Activated CD4-positive, alpha-beta T cell treated with anti-CD3 and anti-CD28 coated beads, Interleukin-2, amount 10 ng/mL, durations not matched to agents 7 days and 5 days (primary cell): ENCODE measurements around the gene RNFT1. TPM values are rescaled to one million over a fixed set of nuclear protein-coding genes. Genes with fewer than 3 reads are reported as not detected.
"Not testable (repeated sequence)": the region's sequence is repeated elsewhere in the genome, so short reads cannot be mapped to it uniquely, and the experiment has no call there.

Source experiments
- CTCF ChIA-PET: fragments of 350-600 bp; sonication (Branson Sonifier 250); formaldehyde crosslinking; loops from one replicate; lab custom pipeline; 2021; ENCODE audit warnings: antibody characterized with exemption; lab: Charles Lee
- POLR2A ChIA-PET: fragments of 350-600 bp; sonication (Branson Sonifier 250); formaldehyde crosslinking; loops from one replicate; lab custom pipeline; 2021; ENCODE audit warnings: antibody characterized with exemption; lab: Charles Lee
- DNase-seq: peaks from one replicate; pipeline ENCODE4 v3.0.0-alpha.2; 2020
- H3K27ac Mint-ChIP-seq: one replicate; pipeline ENCODE4 v1.8.0; 2021; ENCODE audit warnings: mild to moderate bottlenecking, moderate library complexity, mixed read lengths
- H3K27me3 Mint-ChIP-seq: one replicate; pipeline ENCODE4 v1.8.0; 2021; ENCODE audit warnings: mixed read lengths
- H3K36me3 Mint-ChIP-seq: one replicate; pipeline ENCODE4 v1.8.0; 2021; ENCODE audit warnings: low read depth, mixed read lengths
- H3K4me1 Mint-ChIP-seq: one replicate; pipeline ENCODE4 v1.8.0; 2021; ENCODE audit warnings: mixed read lengths
- H3K4me3 Mint-ChIP-seq: one replicate; pipeline ENCODE4 v1.8.0; 2021; ENCODE audit warnings: mild to moderate bottlenecking, moderate library complexity, mixed read lengths
- H3K9me3 Mint-ChIP-seq: one replicate; pipeline ENCODE4 v1.8.0; 2021; ENCODE audit warnings: mixed read lengths
- total RNA-seq, 2 experiments: library from RNA; stranded (reverse); gene quantifications; one replicate each; pipeline ENCODE4 v1.2.3, GENCODE V29; 2021

The RNFT1 gene
- total RNA-seq, 2 experiments from 2014 or later: 16.6 to 18.2 TPM

GRCh38 chr17:59962739-59963318, 1.7 kb downstream of the RNFT1 start:
- no peak for DNase-seq
- Mint-ChIP-seq H3K27ac (no peak overlapping the region), H3K4me1 (peaks cover 26% of the 10 kb centered on the region), H3K36me3 (peaks cover 12% of the 10 kb centered on the region), H3K4me3 (peak overlapping the region; percentile 81), H3K9me3 (no peaks in the 10 kb centered on the region), H3K27me3 (no peaks in the 10 kb centered on the region)
- ChIA-PET CTCF (no interaction called here), POLR2A (no interaction called here)

DNA sequence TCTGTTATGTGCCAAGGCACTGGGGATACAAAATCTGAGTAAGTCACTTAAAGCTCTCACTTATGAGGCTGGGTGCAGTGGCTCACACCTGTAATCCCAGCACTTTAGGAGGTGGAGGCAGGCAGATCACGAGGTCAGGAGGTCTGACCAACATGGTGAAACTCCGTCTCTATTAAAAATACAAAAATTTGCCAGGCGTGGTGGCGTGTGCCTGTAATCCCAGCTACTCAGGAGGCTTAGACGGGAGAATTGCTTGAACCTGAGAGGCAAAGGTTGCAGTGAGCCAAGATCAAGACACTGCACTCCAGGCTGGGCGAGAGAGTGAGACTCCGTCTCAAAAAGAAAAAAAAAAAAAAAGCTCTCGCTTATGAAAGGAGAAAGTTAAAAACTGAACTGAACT, 5.0 kb downstream of the RNFT1 start:
- H3K9me3 Mint-ChIP-seq, H3K27ac Mint-ChIP-seq, H3K27me3 Mint-ChIP-seq, POLR2A ChIA-PET, CTCF ChIA-PET, H3K4me3 Mint-ChIP-seq, DNase-seq: not testable (repeated sequence)
- peaks cover 18% of the 10 kb centered on the region for H3K36me3 Mint-ChIP-seq
- peaks cover 22% of the 10 kb centered on the region for H3K4me1 Mint-ChIP-seq

- peaks cover 29% of the 10 kb centered on the region for H3K36me3 Mint-ChIP-seq
- H3K4me1 Mint-ChIP-seq: peaks cover 5% of the 10 kb centered on the region
- H3K27me3 Mint-ChIP-seq: no peaks in the 10 kb centered on the region
- ChIA-PET POLR2A (no interaction called here), CTCF (interaction anchor here (0.6 to 1.5 kb wide), 2 partner anchors 10 to 11 kb away, joined by 3 to 4 read pairs; partner anchors contain the start of gene RNFT1)
- no peak overlapping the region for H3K4me3 Mint-ChIP-seq
- no peak overlapping the region for H3K27ac Mint-ChIP-seq
- DNase-seq: no peak
- no peaks in the 10 kb centered on the region for H3K9me3 Mint-ChIP-seq
These were observed 9.7 kb downstream of the RNFT1 start for GRCh38 chr17:59954856-59955255.

GRCh38 chr17:59950049-59950448, 14.5 kb downstream of the RNFT1 start:
- H3K27ac Mint-ChIP-seq: no peak overlapping the region
- ChIA-PET CTCF (interaction anchor here (1.0 kb wide), 1 partner anchor 9 kb away, joined by 5 read pairs; no protein-coding TSS in a partner anchor), POLR2A (no interaction called here)
- no peak overlapping the region for H3K4me3 Mint-ChIP-seq
- H3K27me3 Mint-ChIP-seq: no peaks in the 10 kb centered on the region
- no peak for DNase-seq
- H3K4me1 Mint-ChIP-seq: peaks cover 17% of the 10 kb centered on the region
- H3K36me3 Mint-ChIP-seq: peaks cover 40% of the 10 kb centered on the region
- no peaks in the 10 kb centered on the region for H3K9me3 Mint-ChIP-seq

DNA sequence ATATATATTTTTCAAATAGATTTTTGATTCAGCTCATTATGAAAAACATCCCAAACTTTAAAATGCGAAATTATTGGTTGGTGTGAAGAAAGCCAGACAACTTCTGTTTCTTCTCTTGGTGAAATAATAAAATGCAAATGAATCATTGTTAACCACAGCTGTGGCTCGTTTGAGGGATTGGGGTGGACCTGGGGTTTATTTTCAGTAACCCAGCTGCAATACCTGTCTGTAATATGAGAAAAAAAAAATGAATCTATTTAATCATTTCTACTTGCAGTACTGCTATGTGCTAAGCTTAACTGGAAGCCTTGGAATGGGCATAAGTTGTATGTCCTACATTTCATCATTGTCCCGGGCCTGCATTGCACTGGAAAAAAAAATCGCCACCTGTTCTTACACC, 17.2 kb downstream of the RNFT1 start:
- H3K9me3 Mint-ChIP-seq, H3K4me3 Mint-ChIP-seq, POLR2A ChIA-PET, H3K27me3 Mint-ChIP-seq, DNase-seq, H3K27ac Mint-ChIP-seq: not testable (repeated sequence)
- H3K4me1 Mint-ChIP-seq: peaks cover 18% of the 10 kb centered on the region
- CTCF ChIA-PET: interaction anchor here (0.9 kb wide), 1 partner anchor 19 kb away, joined by 3 read pairs; no protein-coding TSS in a partner anchor
- peaks cover 47% of the 10 kb centered on the region for H3K36me3 Mint-ChIP-seq

DNA sequence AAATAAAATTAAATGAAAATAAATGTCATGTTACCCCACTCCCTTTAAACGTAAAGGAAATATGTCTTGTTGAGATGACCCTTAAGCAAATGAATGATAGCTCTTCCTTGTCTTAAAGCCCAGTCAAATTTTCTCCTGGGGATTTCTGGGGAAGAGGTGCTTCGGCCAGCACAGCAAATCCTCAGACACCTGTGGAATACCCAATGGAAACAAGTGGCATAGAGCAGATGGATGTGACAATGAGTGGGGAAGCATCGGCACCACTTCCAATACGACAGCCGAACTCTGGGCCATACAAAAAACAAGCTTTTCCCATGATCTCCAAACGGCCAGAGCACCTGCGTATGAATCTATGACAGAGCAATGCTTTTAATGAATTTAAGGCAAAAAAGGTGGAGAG, 18.1 kb downstream of the RNFT1 start:
- H3K9me3 Mint-ChIP-seq, H3K27ac Mint-ChIP-seq, H3K4me3 Mint-ChIP-seq, DNase-seq, POLR2A ChIA-PET, H3K27me3 Mint-ChIP-seq: not testable (repeated sequence)
- peaks cover 46% of the 10 kb centered on the region for H3K36me3 Mint-ChIP-seq
- CTCF ChIA-PET: interaction anchor here (0.6 to 0.9 kb wide), 2 partner anchors 19 to 286 kb away, joined by 3 read pairs; no protein-coding TSS in a partner anchor
- peaks cover 17% of the 10 kb centered on the region for H3K4me1 Mint-ChIP-seq

GRCh38 chr17:59941131-59941530, 23.4 kb downstream of the RNFT1 start:
- Mint-ChIP-seq H3K9me3 (no peaks in the 10 kb centered on the region), H3K36me3 (peaks cover 59% of the 10 kb centered on the region), H3K27me3 (no peaks in the 10 kb centered on the region), H3K27ac (no peak overlapping the region), H3K4me3 (no peak overlapping the region), H3K4me1 (peaks cover 14% of the 10 kb centered on the region)
- ChIA-PET POLR2A (no interaction called here), CTCF (interaction anchor here (0.6 to 0.9 kb wide), 5 partner anchors 10 to 192 kb away, joined by 3 to 7 read pairs (median 5); no protein-coding TSS in a partner anchor)
- no peak for DNase-seq

DNA sequence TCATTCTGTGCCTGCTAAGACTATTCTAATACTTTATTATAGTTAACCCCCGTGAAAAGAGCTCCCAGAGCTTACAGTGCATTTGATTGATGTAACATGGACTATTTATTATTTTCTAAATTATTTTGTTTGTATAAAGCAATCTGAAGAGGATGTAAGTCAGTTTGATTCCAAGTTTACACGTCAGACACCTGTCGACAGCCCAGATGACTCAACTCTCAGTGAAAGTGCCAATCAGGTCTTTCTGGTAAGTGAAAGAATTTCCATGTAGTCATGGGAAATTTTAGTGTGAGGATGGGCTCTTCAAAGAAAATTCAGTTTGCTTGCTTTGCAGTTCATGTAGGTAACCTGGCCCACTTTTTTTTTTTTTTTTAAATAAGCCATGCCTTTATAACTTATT, 23.8 kb downstream of the RNFT1 start:
- DNase-seq, H3K4me3 Mint-ChIP-seq, POLR2A ChIA-PET, H3K27me3 Mint-ChIP-seq, H3K27ac Mint-ChIP-seq, H3K4me1 Mint-ChIP-seq, H3K9me3 Mint-ChIP-seq: not testable (repeated sequence)
- H3K36me3 Mint-ChIP-seq: peaks cover 59% of the 10 kb centered on the region
- CTCF ChIA-PET: interaction anchor here (0.6 to 0.9 kb wide), 4 partner anchors 10 to 191 kb away, joined by 3 to 7 read pairs (median 5); no protein-coding TSS in a partner anchor

DNA sequence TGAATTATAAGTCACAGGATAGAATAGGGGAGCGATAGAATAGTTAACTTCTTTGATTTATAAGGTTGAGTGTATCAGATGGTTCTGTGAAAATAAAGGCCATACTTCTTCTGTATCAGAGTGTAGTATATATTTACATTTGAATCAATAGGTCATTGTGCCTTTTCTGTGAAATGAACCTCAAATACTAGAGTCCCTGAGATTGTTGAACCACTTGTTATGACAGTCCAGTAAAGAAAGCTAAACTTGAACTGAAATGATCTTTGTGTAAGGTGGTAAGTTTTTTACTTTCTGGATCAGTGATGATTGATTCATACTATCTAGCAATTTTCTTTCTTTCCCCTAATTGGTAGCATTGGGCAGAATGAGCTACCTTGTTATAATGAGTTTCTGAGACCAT, 31.2 kb downstream of the RNFT1 start:
- POLR2A ChIA-PET, H3K9me3 Mint-ChIP-seq, H3K4me1 Mint-ChIP-seq, DNase-seq, H3K4me3 Mint-ChIP-seq, H3K27ac Mint-ChIP-seq, H3K27me3 Mint-ChIP-seq: not testable (repeated sequence)
- H3K36me3 Mint-ChIP-seq: peaks cover 71% of the 10 kb centered on the region
- CTCF ChIA-PET: interaction anchor here (1.8 kb wide), 1 partner anchor 21 kb away, joined by 4 read pairs; no protein-coding TSS in a partner anchor

DNA sequence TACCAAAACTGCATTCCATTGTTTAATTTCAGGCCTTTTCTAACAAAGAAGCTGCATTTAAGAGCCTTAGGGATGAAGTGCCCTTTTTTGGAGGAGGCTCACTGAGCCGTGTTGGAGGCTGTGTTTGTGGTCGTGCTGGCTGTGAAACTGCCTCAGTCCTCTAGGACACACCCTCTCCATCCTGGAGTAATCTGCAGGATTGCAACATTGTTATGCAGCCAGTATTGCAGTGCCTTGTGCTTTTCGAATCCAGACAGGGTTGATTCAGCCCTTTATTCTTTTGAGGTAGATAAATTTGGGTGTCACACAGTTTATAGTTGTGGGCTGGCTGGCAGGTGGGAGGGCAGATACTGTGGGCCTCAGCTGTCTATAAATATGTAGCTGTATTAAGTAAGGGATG, 33.8 kb downstream of the RNFT1 start:
- H3K9me3 Mint-ChIP-seq, DNase-seq, H3K27ac Mint-ChIP-seq, POLR2A ChIA-PET, H3K4me1 Mint-ChIP-seq, H3K27me3 Mint-ChIP-seq, H3K4me3 Mint-ChIP-seq: not testable (repeated sequence)
- H3K36me3 Mint-ChIP-seq: peaks cover 54% of the 10 kb centered on the region
- CTCF ChIA-PET: interaction anchor here (0.6 kb wide), 1 partner anchor 274 kb away, joined by 4 read pairs; no protein-coding TSS in a partner anchor

DNA sequence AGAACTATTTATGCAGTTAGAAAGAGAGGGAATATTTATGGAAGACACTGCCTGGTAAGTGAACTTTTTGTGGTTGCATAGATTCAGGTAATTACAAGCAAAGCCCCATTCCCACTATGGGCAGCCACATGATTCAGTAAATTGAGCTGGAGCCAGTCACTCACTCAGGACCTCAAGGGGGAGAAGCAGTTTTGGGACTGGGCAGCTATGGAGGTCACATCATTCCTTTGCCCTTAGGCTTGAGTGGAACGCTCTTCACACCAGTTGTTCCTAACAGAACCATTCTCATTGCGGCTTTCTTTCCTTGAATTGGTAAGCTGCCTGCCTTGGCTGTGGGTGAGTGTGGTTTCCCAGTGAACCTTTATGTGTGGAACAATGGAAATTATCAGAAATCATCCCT, 34.4 kb downstream of the RNFT1 start:
- POLR2A ChIA-PET, H3K4me1 Mint-ChIP-seq, H3K4me3 Mint-ChIP-seq, DNase-seq, H3K27ac Mint-ChIP-seq, CTCF ChIA-PET, H3K9me3 Mint-ChIP-seq, H3K27me3 Mint-ChIP-seq: not testable (repeated sequence)
- H3K36me3 Mint-ChIP-seq: peaks cover 53% of the 10 kb centered on the region

GRCh38 chr17:59920637-59921036, 43.9 kb downstream of the RNFT1 start:
- H3K27me3 Mint-ChIP-seq, H3K4me3 Mint-ChIP-seq: not testable (repeated sequence)

DNA sequence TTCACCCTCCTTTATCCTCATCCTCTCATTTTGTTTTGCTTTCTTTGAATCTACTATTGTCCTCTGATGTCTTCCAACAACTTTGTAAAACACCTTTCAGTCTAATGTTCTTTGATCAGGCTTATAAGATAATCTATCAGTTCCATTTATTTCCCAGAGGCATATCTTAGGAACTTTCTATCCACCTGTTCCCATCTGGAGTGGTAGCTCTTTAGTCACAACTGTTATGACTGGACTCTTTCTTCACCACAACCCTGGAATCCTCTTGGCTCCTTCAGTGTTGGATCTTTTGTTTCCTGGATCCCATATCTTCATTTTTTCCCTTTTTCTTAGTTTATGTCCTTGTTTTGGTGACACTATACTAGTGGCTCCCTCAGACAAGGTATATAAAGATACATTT, 48.1 kb downstream of the RNFT1 start:
- no peak for DNase-seq
- Mint-ChIP-seq H3K9me3 (no peaks in the 10 kb centered on the region), H3K4me3 (no peak overlapping the region), H3K27me3 (no peaks in the 10 kb centered on the region), H3K36me3 (peaks cover 35% of the 10 kb centered on the region), H3K4me1 (peaks cover 1% of the 10 kb centered on the region), H3K27ac (no peak overlapping the region)
- CTCF ChIA-PET: no interaction called here
- POLR2A ChIA-PET: no interaction called here

More at GRCh38 chr17:59920637-59921036, 43.9 kb downstream of the RNFT1 start:
- POLR2A ChIA-PET, H3K9me3 Mint-ChIP-seq, H3K4me1 Mint-ChIP-seq, DNase-seq, H3K27ac Mint-ChIP-seq: not testable (repeated sequence)
- H3K36me3 Mint-ChIP-seq: peaks cover 25% of the 10 kb centered on the region
- CTCF ChIA-PET: interaction anchor here (0.6 to 1.2 kb wide), 2 partner anchors 33 to 116 kb away, joined by 3 read pairs; no protein-coding TSS in a partner anchor
